ENCODE data around the gene CDKL4.

Gene CDKL4

DNA sequence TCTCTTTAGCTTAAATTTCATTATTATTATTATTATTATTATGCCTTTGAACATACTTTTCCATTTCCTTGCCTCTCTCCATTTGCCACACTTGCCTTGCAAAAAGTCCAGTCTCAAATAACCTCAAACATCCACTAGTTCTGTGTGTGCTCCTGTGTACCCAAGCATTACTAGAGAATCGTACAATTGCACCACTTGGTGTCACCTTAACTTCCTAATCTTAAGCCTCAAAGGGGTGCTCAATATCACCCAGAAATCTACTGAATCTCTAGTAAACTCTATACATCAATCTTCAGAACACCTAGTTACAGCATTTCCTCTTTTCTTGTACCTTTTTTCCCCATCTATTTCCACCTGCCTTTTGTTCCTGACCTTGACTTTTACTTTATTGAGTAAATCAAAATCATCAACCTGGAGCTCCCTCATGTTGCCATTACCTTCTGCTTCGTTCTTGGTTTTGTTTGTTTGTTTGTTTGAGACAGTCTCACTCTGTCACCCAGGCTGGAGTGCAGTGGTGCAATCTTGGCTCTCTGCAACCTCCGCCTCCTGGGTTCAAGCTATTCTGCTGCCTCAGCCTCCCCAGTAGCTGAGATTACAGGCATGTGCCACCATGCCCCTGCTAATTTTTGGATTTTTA lies 110.4 kb downstream of the CDKL4 start:
- Histone ChIP-seq H3K9ac (ENCODE audit: low read depth, low read length) (no peak overlapping the region), H3K27ac (ENCODE audit: low read depth, low read length) (no peak overlapping the region), H3K36me3 (ENCODE audit: control insufficient read depth, insufficient read depth, low read length) (no peaks in the 10 kb centered on the region), H3K27me3 (ENCODE audit: control insufficient read depth, insufficient read depth, low read length) (no peaks in the 10 kb centered on the region), H3K9me3 (ENCODE audit: control insufficient read depth, insufficient read depth, low read length) (no peaks in the 10 kb centered on the region), H3K4me1 (ENCODE audit: control insufficient read depth, insufficient read depth, low read length) (no peaks in the 10 kb centered on the region), H3K4me3 (ENCODE audit: low read depth, low read length) (no peak overlapping the region)

DNA sequence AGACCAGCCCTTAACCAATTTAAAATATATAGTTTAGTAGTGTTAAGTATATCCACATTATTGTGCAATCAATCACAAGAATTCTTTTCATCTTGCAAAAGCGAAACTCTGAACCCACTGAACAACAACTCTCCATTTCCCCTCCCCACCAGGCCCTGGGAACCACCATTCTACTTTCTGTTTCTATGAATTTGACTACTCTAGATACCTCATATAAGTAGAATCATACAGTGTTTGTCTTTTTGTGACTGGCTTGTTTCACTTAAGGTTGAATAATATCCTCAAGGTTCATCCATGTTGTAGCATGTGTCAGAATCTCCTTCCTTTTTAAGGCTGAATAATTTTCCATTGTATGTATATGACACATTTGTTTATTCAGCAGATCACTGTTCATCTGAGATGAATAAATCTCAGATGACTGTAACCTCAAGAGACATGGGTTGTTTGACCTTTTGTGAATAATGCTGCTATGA lies 114.8 kb downstream of the CDKL4 start:
- Histone ChIP-seq H3K27ac (ENCODE audit: low read depth, low read length) (no peak overlapping the region), H3K36me3 (ENCODE audit: control insufficient read depth, insufficient read depth, low read length) (no peaks in the 10 kb centered on the region), H3K9ac (ENCODE audit: low read depth, low read length) (no peak overlapping the region), H3K27me3 (ENCODE audit: control insufficient read depth, insufficient read depth, low read length) (no peaks in the 10 kb centered on the region), H3K4me1 (ENCODE audit: control insufficient read depth, insufficient read depth, low read length) (peaks cover 5% of the 10 kb centered on the region), H3K9me3 (ENCODE audit: control insufficient read depth, insufficient read depth, low read length) (no peaks in the 10 kb centered on the region), H3K4me3 (ENCODE audit: low read depth, low read length) (no peak overlapping the region)

DNA sequence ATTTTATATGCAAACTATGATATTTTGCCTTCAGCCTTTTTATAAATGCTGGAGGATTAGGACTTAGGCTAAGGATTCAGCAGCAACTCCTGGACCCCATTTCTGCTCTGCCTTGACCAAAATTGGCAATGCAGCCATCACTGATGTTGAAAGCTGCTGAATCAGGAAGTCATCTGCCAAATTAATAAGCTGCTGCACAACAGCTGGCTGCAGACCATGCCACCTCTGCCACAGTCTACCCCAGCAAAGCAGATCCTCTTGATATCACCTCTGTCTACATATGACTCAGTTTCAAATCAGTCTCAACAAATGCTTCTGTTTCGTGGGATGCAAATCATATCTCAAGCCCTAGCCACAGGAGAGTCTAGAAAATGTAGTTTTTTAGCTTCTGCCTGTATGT lies 115.8 kb downstream of the CDKL4 start:
- Histone ChIP-seq H3K4me3 (ENCODE audit: low read depth, low read length) (no peak overlapping the region), H3K36me3 (ENCODE audit: control insufficient read depth, insufficient read depth, low read length) (no peaks in the 10 kb centered on the region), H3K9me3 (ENCODE audit: control insufficient read depth, insufficient read depth, low read length) (no peaks in the 10 kb centered on the region), H3K27me3 (ENCODE audit: control insufficient read depth, insufficient read depth, low read length) (no peaks in the 10 kb centered on the region), H3K4me1 (ENCODE audit: control insufficient read depth, insufficient read depth, low read length) (peaks cover 5% of the 10 kb centered on the region), H3K27ac (ENCODE audit: low read depth, low read length) (no peak overlapping the region), H3K9ac (ENCODE audit: low read depth, low read length) (no peak overlapping the region)

All from HUES48 (cell line).